GM12878 (cell line): ENCODE data around the gene CXXC1. TPM values are rescaled to one million over a fixed set of nuclear protein-coding genes. Genes with fewer than 3 reads are reported as not detected.

Experiments used
- ATAC-seq: fragments of 200-7000 bp; cut with Tn5 transposase; 3 replicates; pipeline ENCODE4 v1.9.1; 2020; ENCODE audit warnings: mild to moderate bottlenecking, moderate library complexity
- BruUV-seq: library from RNA; stranded (reverse); fragments of 400-500 nt; replicated peaks from 2 replicates; lab custom pipeline; 2021; lab: Mats Ljungman, UMichigan
- CTCF ChIA-PET: fragments of 300-600 bp; sonication (Branson Sonifier 250); formaldehyde crosslinking; extraction: SDS; loops from one replicate; lab custom pipeline; 2021; ENCODE audit warnings: inconsistent platforms; lab: Yijun Ruan, JAX
- POLR2A ChIA-PET: fragments of 350-600 bp; formaldehyde crosslinking; extraction: SDS; loops from one replicate; lab custom pipeline; 2021; ENCODE audit warnings: inconsistent platforms; lab: Charles Lee
- RAD21 ChIA-PET: fragments of 300-600 bp; sonication (Branson Sonifier 250); formaldehyde crosslinking; loops from one replicate; lab custom pipeline; 2023; ENCODE audit warnings: antibody characterized with exemption; ENCODE audit not compliant: unreplicated experiment; lab: Charles Lee
- SMC1A ChIA-PET: fragments of 300-600 bp; sonication (Branson Sonifier 250); formaldehyde crosslinking; loops from one replicate; lab custom pipeline; 2023; ENCODE audit not compliant: unreplicated experiment, uncharacterized antibody; lab: Charles Lee
- DNase-seq: peaks from one replicate; pipeline ENCODE4 v3.0.0-alpha.2; 2011; ENCODE audit warnings: low read depth, low spot score
- FAIRE-seq: peaks from 3 replicates; lab custom pipeline; 2011; peaks lifted over from hg19 to GRCh38; lab: Jason Lieb, UNC
- H2AFZ ChIP-seq: 2 replicates; pipeline ENCODE4 v1.6.0; 2011; ENCODE audit warnings: low read depth, low read length, control low read depth; ENCODE audit not compliant: control insufficient read depth
- H3K27ac ChIP-seq: 2 replicates; pipeline ENCODE4 v1.5.1; 2011; ENCODE audit warnings: control low read depth; ENCODE audit not compliant: control insufficient read depth, insufficient read depth
- H3K27me3 ChIP-seq, 2 experiments: replicated peaks in 1 of 2; 2 replicates each; pipeline versions ENCODE4 v1.6.0 to v1.6.1; 2011; ENCODE audit warnings: low read length in 1 of 2; ENCODE audit not compliant: control insufficient read depth in 2 of 2, insufficient read depth in 2 of 2
- H3K36me3 ChIP-seq, 2 experiments: 2 replicates each; pipeline ENCODE4 v1.5.1; 2011; ENCODE audit warnings: low read length in 1 of 2; ENCODE audit not compliant: control insufficient read depth in 2 of 2, insufficient read depth in 2 of 2
- H3K4me1 ChIP-seq: 2 replicates; pipeline ENCODE4 v1.6.1; 2011; ENCODE audit warnings: mild to moderate bottlenecking, low read length, moderate library complexity, mixed read lengths; ENCODE audit not compliant: control insufficient read depth, insufficient read depth
- H3K4me2 ChIP-seq: 2 replicates; pipeline ENCODE4 v1.6.0; 2011; ENCODE audit warnings: control low read depth; ENCODE audit not compliant: control insufficient read depth, insufficient read depth
- H3K4me3 ChIP-seq: fragments of 200-600 bp; sonication (generic); 2 replicates; pipeline ENCODE4 v1.5.1; 2016
- H3K79me2 ChIP-seq: 2 replicates; pipeline ENCODE4 v1.6.0; 2011; ENCODE audit warnings: low read length; ENCODE audit not compliant: control insufficient read depth, insufficient read depth
- H3K9ac ChIP-seq: 2 replicates; pipeline ENCODE4 v1.8.0; 2011; ENCODE audit warnings: low read length, control low read depth, mixed read lengths; ENCODE audit not compliant: control insufficient read depth, insufficient read depth
- H3K9me3 ChIP-seq: replicated peaks from 3 replicates; pipeline ENCODE4 v1.5.1; 2011; ENCODE audit warnings: mild to moderate bottlenecking, low read length; ENCODE audit not compliant: control insufficient read depth, insufficient read depth
- H4K20me1 ChIP-seq: 2 replicates; pipeline ENCODE4 v1.6.0; 2011; ENCODE audit not compliant: control insufficient read depth, insufficient read depth
- CBFB ChIP-seq: IDR thresholded peaks from 2 replicates; pipeline ENCODE4 v1.6.1; 2016; ENCODE audit warnings: antibody characterized with exemption, low read depth
- WGBS: methylation state at CpG from one replicate; pipeline ENCODE4 v1.1.6; 2016; ENCODE audit warnings: low lambda C conversion rate; ENCODE audit not compliant: insufficient replicate concordance, insufficient coverage; ENCODE audit errors: missing lambda C conversion rate; 5-methylcytosine and 5-hydroxymethylcytosine counted together
- in situ Hi-C: fragments of 300-500 bp; cut with MboI; formaldehyde crosslinking; loops from 9 replicates; pipeline ENCODE4 v1.14.3; 2018; ENCODE audit warnings: mixed read lengths
- intact Hi-C: fragments of 100-400 bp; cut with micrococcal nuclease; formaldehyde crosslinking; loops from one replicate; pipeline ENCODE4 v1.14.2; 2022; ENCODE audit not compliant: unreplicated experiment
- polyA plus RNA-seq, 11 experiments: library from polyadenylated mRNA; depleted of rRNA in 4 of 11; unstranded in 6 of 11; stranded (reverse) in 5 of 11; fragments of >200 nt; fragmentation: Nextera tagmentation in 4 of 11; fragmentation: Illumina TruSeq in 1 of 11; extraction: Ambion mirVana in 4 of 11; extraction: Trizol in 1 of 11; gene quantifications; 1 replicate in 1 of 11; 2 replicates in 10 of 11; pipeline versions ENCODE4 v1.2.1 to v1.2.3, GENCODE V29; 2011 to 2016; ENCODE audit warnings: inconsistent platforms in 2 of 11, missing spikeins in 2 of 11, low read depth in 1 of 11
- total RNA-seq, 4 experiments: library from RNA; depleted of rRNA in 3 of 4; stranded (reverse); fragments of >200 nt in 3 of 4; fragmentation: Illumina TruSeq in 1 of 4; extraction: Trizol in 1 of 4; gene quantifications; 2 replicates each; pipeline versions ENCODE4 v1.2.1 to v1.2.3, GENCODE V29; 2013 to 2021
- TF ChIP-seq, protein P1 (sequence below): fragments of 450-650 bp; IDR thresholded peaks from 2 replicates; pipeline ENCODE4 v1.6.1; 2016; ENCODE audit warnings: mild to moderate bottlenecking

Gene CXXC1
- total and polyA plus RNA-seq, 10 of the 15 experiments (the other 5 are each of a cell fraction or from before 2014, with no cell fraction given) = 9.2 to 180 (median 93.8) TPM

DNA sequence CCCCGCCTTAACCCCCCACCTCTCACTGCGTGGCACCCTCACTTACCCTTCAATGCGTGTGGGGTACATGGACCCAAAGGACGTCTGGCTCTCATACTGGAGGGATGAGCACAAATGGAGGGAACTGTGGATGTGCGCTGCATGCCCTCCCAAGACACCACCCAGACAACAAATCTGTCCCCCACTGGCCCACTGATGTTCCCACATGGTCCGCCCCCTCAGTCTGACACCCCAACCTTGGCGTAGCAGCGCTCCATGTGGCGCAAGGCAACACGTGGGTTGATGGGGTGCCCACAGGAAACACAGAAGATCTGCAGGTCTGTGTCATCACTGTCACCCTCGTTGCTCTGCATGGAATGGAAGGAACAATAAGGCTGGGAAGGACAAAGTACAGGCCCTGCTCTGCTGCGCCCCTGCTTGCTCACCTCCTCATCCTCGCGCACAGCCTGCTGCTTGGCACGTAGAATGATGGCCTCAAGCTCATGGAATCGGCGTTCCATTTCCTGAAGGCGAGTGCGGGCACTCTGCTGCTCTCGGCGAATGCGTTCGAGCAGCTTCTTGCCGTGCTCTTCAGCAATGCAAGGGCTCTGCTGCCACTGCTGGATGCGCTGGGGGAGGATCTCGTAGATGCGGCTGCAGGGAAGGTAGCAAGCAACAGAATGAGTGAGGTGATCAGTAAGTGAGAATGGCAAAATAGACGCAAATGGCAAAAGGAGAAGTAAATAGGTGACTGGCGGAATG lies 3.9 kb downstream of the CXXC1 start:
- Histone ChIP-seq H3K36me3 (peaks cover 26 to 34% of the 10 kb centered on the region in 2 experiments; a peak in 3 of 4 replicates), H3K4me2 (no peak overlapping the region), H4K20me1 (no peaks in the 10 kb centered on the region), H2AFZ (no peak overlapping the region), H3K79me2 (peaks cover 49% of the 10 kb centered on the region), H3K4me3 (no peak overlapping the region), H3K9me3 (no peaks in the 10 kb centered on the region), H3K4me1 (peaks cover 17% of the 10 kb centered on the region), H3K27ac (no peak overlapping the region), H3K9ac (no peak overlapping the region), H3K27me3 (no peaks in the 10 kb centered on the region)
- no peak for DNase-seq
- no peak for ATAC-seq
- ChIA-PET CTCF (interaction anchor here (3.7 kb wide), 1 partner anchor 73 kb away, joined by 37 read pairs; no protein-coding TSS in a partner anchor), POLR2A (no interaction called here), RAD21 (interaction anchor here (3.9 kb wide), 1 partner anchor 73 kb away, joined by 49 read pairs; no protein-coding TSS in a partner anchor), SMC1A (interaction anchor here (1.2 to 1.7 kb wide), 2 partner anchors 31 to 74 kb away, joined by 3 to 4 read pairs; no protein-coding TSS in a partner anchor)
- WGBS = 89% methylated on average over 28 of the region's 29 CpGs
- in situ Hi-C loops (loop anchor here (10.0 to 25.0 kb wide), 3 partner anchors 71 to 1471 kb away; no protein-coding TSS in a partner anchor), intact Hi-C loops (loop anchor here (5.0 to 10.0 kb wide), 2 partner anchors 796 to 1329 kb away; partner anchors contain the start of genes C18orf32 and SMAD7)
- FAIRE-seq = no peak
- no TSS peak for BruUV-seq
- TF ChIP-seq CBFB = no peak
- TF ChIP-seq, protein P1, sequence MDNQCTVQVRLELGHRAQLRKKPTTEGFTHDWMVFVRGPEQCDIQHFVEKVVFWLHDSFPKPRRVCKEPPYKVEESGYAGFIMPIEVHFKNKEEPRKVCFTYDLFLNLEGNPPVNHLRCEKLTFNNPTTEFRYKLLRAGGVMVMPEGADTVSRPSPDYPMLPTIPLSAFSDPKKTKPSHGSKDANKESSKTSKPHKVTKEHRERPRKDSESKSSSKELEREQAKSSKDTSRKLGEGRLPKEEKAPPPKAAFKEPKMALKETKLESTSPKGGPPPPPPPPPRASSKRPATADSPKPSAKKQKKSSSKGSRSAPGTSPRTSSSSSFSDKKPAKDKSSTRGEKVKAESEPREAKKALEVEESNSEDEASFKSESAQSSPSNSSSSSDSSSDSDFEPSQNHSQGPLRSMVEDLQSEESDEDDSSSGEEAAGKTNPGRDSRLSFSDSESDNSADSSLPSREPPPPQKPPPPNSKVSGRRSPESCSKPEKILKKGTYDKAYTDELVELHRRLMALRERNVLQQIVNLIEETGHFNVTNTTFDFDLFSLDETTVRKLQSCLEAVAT = 0 out of 2 replicates have a peak, but pooled peaks have one; percentile 32
